Astrocyte (in vitro differentiated cells and primary cell): Measurements from ENCODE around the gene RAVER2.

Source experiments
- EZH2 ChIP-seq: IDR thresholded peaks from 2 replicates; pipeline ENCODE4 v1.6.1; 2012; ENCODE audit warnings: mild to moderate bottlenecking, low read length, inconsistent platforms; ENCODE audit not compliant: insufficient read depth
- TF ChIP-seq, protein P1 (sequence below): IDR thresholded peaks from 2 replicates; pipeline ENCODE4 v1.5.1; 2011; ENCODE audit warnings: low read depth, mild to moderate bottlenecking, inconsistent platforms, low read length, moderate library complexity; ENCODE audit not compliant: insufficient read depth

DNA sequence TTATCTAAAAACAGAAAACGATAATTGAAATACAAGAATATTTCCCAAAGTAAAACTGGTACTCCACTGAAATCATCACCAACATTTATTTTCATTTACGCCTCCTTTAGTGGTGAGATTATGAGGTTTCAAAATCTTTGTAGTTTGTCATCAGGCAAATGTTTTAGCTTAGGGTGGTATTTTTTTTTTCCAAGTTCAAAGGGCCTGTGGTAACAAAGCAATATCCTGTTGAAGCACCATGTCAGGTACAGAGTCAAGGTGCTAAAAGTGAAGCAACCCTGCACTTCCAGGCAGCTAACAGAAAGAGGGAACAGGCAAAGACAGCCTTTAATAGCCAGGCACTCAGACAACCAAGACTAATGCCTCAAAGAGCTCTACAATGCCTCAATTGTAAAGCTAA, 132.3 kb downstream of the RAVER2 start:
- TF ChIP-seq, protein P1, sequence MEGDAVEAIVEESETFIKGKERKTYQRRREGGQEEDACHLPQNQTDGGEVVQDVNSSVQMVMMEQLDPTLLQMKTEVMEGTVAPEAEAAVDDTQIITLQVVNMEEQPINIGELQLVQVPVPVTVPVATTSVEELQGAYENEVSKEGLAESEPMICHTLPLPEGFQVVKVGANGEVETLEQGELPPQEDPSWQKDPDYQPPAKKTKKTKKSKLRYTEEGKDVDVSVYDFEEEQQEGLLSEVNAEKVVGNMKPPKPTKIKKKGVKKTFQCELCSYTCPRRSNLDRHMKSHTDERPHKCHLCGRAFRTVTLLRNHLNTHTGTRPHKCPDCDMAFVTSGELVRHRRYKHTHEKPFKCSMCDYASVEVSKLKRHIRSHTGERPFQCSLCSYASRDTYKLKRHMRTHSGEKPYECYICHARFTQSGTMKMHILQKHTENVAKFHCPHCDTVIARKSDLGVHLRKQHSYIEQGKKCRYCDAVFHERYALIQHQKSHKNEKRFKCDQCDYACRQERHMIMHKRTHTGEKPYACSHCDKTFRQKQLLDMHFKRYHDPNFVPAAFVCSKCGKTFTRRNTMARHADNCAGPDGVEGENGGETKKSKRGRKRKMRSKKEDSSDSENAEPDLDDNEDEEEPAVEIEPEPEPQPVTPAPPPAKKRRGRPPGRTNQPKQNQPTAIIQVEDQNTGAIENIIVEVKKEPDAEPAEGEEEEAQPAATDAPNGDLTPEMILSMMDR, result no peak
- TF ChIP-seq EZH2, result no peak
